Putamen (tissue), 1 donor: ENCODE results near the gene PIK3C2B.

Experiments
- DNase-seq: peaks from one replicate; pipeline ENCODE4 v3.0.0-alpha.2; 2016; ENCODE audit warnings: low spot score

The PIK3C2B gene

DNA sequence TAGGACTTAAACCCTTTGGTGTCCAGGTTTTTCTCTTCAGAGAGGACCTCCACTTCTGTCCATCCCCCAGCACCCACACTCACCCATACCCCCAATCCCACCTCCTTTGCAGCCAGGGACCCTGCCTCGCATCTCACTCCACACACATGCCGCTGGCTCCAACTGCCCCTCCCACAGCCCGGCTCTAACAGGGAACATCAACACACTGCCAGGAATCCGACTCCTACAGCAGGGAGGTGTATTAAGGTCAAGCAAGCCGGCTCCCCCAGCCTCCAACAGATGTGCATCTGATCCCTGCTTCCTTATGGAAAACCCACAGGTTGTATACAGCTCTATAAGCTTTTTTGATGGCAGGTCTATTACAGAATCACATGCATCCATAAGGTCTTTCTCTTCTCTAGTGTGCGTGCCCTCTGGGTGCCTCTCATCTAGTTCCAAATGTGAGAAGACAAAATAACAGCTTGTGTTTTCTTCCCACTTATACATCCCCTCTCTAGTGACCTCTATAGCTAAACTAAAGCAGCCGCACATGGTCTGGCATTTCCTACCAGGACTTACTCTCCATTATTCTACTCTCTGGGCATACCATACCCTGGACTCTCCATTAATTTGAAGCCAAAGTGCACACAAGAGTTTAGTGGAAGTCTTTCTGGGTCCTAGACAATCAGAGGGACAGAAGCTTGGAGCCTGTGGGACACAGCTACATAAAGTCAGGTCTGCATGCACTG, 16.3 kb downstream of the PIK3C2B start:
- no peak for DNase-seq

DNA sequence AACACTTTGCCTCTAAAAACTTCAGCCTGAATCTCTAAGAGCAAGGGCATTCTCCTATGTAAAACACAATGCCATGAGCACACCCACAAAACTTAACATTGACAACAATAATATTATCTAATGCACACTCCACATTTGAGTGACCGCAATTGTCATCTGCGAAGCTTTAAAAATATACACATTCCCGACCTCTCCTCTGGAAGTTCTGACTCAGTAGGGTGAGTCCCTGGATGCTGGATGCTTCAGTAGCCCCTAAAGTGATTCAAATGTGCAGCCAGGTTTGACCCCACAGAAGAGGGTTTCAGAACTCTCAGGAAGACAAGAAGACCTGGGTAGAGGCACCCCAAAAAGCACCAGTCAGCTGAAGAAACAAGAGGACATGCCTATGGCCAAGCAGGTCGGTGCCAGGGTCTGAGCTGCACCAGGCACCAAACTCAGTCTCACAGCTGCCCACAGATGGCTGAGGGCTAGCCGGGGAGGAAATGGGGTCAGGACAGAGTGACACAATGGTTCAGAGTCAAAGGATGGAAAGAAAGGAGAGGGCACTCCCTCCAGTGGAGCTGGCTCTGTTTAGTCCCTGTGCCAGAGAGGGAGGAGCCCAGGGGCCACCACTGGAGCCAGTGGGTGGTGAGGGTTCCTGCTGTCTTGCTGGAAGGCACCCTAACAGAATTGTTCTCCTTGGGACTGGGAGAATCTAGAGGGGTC, 17.4 kb downstream of the PIK3C2B start:
- DNase-seq: peak; percentile 94

DNA sequence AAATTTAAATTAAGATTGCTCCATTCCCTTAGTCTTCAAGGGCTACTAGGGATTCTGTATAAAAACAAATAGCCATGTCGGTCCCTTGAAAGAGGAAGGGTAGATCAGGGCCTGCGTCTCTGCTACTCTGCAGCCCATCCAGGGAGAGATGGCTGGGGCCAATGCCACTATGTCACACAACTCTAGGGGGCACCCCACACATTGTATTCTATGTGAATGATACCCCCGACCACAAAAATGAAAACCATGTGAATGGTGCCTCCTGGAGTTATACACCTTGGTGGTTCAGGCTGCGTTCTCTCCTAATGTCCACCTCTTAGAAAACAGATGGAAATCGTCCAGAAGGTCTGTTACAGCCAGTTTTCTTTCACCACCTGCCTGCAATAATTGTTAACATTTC, 18.0 kb downstream of the PIK3C2B start:
- DNase-seq: no peak

DNA sequence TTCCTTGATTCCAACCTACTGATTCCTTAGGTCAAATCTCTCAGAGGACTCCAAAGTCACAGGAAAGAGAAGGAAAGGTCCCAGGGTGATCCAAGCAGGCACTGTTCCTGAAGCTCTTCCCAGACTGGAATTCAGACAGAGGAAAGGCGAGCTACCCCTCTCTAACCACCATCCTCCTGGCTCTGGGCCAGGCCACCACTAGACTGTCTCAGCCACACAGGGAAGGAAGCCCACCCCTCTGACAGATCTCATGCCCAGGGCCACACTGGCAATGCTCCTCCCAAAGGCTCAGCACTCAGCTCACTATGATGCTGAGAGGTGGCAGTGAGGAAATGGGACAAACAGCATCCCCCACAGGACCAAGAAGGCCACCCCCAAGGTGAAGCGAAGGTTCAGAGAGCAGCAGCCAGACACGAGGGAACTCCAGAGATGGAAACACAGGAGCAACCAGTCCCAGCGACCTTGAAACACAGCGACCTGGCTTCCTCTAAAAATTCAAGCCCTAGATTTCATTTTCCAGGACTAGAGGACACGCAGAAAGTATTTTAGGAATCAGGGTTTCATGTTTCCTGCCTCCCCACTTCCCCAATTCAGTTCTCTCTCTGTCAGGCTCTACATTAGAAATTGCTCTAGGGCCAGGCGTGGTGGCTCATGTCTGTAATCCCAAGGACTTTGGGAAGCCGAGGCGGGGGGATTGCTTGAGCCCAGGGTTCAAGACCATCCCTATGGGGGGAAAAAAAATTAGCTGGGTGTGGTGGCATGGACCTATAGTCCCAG, 18.8 kb downstream of the PIK3C2B start:
- DNase-seq: no peak

DNA sequence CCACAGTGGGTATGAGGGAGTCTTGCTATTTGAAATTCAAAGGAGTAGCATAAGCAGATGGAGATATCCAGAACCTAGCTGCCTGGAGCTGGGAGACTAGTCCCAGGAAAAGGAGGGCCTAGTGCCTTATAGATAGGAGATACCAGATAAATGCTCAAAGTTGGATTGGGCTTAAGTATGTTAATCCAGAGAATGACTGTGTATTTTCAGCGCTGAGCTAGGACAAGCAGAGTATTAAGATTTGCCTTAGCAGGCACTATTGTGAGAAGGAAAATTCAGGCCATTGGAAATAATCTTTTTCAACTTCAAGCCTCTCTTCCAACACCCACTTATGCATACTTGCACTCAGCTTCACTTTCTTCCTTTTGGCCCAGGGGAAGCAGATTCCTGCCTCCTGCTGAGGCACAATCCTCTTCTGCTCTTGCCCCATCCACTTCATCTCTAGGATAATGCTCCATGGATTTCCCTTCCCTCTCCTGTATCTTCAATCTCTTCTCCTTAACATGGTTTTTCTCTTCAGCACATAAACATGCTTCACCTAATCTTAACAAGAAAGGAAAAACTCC, 21.1 kb downstream of the PIK3C2B start:
- DNase-seq: no peak

DNA sequence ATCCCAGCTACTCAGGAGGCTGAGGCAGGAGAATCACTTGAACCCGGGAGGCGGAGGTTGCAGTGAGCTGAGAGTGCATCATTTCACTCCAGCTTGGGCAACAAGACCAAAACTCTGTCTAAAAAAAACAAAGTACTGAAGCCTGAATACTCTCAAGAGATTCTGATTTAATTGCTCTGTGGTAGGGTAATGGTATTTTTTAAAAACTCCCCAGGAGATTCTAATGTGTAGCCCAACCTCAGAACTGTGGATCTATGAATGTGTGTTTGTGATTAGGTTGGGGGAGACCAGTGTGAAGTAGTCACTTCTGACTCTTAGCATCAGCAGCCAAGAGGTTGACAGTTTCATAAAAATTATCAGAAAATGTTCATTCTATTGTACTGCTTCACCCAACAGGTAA, 21.9 kb downstream of the PIK3C2B start:
- DNase-seq: no peak

DNA sequence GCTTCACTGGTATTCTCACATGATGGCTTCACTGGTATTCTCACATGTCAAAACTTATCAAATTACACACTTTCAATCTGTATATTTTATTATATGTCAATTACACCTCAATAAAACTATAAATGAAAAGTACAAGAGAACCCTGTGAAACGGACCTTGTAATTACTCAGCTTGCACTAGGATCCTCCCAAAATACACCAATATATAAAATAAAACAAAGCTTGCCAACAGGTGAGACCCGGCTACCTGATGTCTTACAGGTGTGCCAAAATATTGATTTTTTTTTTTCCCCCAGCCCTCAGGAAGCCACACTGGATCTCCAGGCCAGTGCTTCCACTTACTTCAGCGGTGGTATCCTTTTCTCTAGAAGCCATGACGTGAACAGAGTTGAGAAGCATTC, 22.9 kb downstream of the PIK3C2B start:
- DNase-seq: no peak

DNA sequence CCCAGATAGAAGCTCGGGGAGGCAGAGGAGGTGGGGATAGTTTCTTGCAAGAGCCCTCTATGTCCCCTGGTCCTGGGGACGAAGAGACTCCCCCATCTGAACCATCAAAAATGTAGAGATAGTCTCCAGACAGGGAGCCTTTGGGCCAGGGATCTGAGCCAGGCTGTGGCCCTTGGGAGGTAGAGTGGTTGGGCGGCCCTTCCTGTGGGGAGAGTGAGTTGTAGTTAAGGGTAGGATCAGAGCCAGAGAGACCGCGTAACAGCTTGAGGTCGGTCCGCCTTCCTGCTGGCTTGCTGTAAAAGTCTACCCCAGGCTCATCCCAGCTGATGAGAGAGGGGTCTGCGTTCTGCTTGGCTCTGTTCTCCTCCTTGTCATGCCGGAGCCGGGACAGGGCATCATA, 25.3 kb downstream of the PIK3C2B start:
- no peak for DNase-seq

DNA sequence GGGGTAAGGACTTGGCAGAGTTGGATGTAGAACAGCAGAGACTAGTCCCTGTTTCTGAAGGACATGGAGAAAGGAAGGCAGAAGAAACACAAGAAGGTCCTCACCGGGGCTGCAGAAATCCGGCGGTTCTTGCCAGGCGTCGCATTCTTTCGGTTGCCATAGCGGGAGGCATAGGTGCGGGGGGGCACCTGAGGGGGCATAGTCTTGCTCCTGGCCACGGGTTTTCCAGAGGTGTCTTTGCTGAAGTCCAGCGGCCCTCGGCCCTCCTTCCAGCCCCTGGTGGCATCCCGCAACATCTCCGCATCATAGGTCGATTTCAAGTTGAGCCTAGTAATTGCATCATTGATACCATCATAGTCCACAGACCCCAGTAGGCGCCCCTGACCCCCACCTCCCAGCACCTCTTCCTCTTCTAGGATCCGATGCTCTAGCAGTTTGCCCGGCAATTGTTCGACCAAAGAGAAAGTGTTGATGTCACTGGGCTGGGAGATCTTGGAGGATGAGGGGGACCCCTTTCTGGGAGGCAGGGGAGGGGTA, 25.8 kb downstream of the PIK3C2B start:
- no peak for DNase-seq

DNA sequence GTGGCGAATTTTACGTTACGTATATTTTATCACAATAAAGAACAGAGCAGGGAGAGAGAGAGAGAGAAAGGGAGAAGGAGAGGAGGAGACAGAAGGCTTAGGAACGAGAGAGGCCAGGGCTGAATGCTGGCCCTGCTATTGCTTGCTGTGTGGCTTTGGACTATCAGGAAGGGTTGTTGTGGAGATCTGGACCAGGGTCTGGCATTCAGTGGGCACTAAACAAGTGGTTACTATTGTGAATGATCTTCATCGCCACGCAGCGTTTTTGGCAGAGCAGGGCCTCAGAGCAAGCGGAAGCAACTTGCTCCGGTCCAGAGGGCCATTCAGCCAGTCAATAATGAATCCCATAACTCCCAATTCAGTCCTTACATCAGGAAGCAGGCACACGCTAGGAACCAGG, 26.4 kb downstream of the PIK3C2B start:
- peak; percentile 83 for DNase-seq

DNA sequence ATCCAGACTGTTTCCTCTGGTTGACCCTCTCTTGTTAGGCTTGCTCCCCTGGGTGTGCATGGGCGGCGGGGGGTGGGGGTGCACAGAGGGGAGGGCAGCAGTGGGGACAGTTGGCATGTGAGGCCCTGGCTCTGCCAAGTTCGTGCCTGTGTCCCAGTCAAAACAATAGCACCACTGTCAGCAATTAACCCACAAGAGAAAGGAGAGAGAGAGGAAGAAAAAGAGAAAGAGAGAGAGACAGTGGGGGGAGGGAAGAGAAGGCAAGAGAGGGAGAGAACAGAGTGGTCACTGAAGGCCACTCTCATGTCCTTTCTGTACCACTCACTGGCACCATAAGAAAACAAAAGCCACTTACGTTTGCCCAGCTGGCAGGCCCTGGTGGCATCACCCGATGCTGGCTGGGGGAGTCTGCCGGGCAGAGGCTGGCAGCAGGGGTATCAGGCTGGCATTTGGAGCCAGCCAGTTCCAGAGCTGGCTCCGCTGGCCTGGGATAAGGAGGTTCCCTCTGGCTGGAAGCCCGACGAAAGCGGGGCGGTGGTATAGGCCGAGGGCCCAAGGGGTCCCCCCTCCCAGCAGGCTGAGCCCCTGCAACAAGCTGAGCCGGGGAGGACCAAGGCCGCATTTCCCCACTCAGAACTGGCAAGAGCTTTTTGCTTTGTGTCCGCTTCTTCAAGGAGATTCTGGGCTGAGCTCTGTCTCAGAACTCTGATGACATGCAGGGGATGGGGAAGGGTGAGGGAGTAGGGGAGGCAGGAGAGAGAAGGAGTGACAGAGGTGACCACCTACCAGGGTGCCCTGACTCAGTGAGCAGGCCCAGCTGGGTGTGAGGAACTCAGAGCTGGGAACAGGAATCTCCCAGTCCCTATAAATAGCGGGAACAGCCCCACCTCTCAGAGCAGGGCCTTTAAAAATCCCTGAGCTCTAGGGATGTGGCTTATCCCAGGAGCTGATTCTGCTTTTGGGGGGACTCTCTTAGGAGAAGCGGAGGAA, 27.9 kb downstream of the PIK3C2B start:
- DNase-seq: peak; percentile 97

DNA sequence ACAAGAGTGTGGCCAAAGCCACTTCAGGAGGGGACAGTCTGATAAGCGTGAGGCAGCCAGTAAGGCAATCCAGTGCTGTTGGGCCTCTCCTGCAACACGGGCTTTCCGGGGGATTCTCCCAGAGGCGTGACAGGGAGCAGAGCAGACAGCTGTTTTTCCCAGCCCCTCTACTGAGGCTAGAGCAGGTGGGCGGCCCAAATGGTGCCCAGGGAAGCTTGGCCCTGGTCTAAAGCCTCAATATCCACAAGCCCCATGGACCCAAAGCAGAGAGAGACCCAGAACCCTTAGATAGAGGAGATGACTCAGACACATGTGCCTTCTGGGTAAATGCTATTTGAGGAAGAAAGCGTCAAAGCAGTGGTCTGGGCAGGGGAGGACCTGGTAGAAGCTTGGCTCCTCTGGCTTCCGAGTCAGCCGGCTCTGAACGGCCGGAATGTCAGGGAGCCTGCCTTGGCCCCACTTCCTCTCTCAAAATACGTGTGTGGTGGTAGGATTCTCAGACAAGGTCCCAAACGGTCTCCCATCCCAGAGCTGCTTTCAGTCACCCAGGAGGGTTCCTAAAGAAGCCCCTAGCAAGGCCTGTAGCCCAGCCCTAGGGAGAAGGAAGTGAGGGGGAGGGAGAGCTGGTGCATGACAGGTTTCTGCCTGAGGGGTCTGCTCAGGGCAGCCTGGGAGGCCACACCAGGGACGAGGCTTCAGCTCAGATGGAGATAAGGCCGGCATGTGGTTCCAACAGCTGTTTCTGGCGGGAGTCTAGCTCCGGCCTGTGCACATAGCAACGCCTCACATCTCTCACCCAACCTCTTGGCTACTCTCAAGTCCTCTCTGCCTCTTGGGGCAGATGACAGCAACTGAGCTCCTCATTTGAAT, 28.8 kb downstream of the PIK3C2B start:
- no peak for DNase-seq

DNA sequence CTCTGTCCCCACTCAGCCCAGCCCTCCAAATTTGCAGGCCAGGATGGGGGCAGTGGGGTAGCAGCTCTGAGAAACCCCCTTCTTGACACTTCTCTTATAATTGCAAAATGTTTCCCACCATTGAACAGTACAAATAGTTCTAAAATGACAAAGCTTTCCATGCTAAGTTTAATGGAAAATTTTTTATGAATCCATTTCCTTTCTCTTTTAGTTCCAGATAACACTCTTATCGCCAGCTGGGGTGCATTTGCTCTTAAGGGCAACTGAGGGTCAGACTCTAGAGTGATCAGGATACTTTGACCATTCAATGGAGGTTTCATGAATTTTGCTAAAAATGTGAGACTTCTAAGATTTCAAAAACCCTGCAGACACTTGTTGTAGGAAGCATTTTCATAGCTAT, 29.9 kb downstream of the PIK3C2B start:
- DNase-seq: no peak

DNA sequence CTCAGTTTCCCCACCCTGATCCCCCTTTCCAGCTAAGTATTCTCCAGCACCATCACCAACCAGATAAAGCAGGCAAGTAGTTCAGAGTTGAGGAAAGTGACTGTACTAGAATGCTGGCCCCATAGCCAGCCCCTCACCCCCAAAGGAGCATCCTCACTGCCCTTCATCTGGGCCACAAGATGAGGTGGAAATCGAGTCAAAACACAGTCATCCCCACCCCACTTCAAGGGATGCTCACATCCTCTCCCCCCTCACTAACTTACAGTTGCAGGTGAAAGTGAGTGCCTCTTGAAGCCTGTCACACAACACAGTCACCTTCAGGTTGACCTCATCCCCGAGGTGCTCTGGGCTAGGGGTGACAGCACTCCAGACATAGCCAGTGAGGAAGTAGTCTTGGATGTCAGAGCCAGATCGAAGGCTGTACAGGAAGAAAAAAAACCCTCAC, 30.4 kb downstream of the PIK3C2B start:
- DNase-seq: no peak

DNA sequence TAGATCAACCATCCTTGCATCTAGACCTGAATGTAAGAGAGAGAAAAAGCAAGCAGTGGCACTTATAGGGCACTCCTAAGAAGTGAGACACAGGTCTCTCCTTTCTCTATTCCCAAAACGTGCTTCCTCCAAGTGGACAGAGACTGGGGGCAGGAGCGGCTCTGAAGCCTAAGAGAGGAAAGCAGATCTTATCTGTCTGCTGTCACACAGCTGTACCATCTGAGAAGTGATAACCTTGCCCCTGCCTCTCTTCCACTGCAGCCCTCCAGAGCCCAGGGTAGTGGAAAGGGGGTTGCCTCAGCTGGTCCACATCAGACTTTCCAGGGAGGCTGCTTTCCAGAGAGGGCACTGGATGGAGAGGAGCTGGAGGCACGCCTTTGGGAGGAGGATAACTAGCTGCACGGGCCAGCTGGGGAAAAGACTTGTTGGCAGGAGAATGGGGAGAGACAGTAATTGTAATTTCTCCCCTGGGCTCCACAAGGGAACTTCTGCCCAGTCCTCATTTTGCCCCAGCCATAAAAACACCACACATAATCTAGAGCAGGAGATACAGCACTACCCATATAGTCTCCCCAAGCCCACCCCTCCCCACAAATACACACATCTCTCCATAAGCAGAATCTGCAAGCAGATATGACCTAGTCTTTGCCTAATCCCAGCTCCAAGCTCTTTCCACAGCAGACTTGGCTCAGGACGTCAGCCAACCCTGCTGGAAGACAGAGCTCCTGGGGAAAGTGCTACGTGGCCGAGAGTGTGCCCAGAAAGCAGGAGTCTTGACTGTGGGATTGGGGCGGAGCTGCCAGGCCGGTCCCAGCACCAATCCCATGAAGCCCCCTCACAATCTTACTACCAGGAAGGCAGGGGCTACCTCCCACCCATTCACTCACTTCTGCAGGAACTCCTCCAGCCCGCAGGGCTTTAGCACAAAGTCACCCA, 31.2 kb downstream of the PIK3C2B start:
- no peak for DNase-seq

DNA sequence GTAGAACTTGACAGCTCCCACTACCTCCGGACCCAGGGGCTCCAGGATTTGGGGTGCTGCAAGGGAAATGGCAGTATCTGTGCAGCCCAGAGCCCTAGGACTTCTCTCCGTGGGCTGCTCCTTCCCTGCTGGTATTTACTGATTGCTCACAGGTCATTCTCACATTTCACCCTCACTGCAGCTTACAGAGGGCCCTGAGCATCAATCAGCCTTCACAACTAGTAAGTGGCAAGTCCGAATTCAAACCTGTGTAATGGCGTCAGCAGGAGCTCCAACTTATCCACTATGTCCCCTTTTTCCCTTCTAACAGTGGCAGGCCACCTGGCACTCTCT, 32.4 kb downstream of the PIK3C2B start:
- DNase-seq: no peak

DNA sequence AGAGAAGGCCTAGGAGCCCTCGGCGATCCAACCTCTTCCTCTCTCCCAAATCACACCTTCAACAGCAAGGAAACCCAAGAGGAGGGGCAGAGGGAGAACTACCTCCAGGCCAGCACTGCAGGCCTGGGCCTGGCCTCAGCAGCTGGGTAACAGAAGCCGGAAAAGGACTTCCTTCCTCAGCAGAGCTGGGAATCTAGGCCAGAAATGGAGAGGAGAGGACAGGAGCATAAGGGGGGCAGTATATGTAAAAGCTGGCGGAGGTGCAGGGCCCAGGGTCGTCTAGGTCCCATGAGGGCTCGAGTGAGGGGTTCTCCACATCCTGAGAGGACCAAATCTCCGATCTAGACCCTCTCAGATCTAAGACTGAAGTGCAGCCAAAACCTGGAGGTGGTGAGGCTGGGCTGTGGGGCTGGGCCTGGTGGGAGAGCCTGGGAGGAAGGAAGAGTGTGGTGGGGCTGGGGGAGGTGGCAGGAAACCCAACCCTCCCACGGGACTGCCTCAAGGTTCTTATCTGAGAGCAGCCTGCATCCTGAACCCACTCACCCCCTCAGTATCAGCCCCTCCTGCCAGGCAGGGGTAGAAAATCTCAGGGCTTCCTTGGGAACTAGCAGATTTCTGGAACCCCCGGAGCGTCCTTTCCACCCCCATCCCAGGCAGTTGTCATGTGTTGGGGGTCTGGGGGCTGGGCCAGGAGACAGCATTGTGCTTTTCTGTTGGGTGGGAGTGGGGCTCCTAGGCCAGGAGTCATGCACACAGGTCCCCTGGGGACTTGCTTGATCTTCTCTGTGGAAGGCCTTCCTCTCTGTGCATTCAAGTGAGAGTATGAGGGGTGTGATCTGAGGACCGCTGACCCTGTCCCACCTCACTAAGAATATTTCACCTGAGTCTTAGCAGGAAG, 33.0 kb downstream of the PIK3C2B start:
- no peak for DNase-seq

DNA sequence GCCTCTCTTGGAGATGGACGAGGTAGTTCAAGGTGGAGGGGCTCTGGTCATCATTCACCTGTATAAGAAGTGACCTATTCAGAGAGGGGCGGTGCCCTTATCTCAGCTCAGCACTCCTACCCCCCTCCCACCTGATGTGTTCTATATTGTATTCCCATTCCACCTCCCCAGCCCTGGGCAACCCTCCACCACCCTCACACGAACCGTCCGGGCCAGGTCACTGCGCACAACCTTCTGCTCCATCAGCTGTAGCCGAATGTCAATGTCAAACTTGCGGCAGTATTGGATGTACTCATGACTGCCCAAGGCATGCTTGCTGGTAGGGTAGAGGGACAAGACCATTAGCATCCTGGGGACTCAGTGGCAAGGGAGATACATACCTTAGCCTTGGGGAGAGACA, 34.3 kb downstream of the PIK3C2B start:
- no peak for DNase-seq
